ENCODE results near the gene NFE2L1. TPM values are rescaled to one million over a fixed set of nuclear protein-coding genes. Genes with fewer than 3 reads are reported as not detected.
A peak's percentile ranks its signal among the peaks of the same experiment; 100 is the strongest.

Gene NFE2L1
- total and polyA plus RNA-seq, 8 donors: 92.1 to 173 (median 115) TPM

- Histone ChIP-seq H3K27me3 (no peaks in the 10 kb centered on the region), H3K36me3 (peaks cover 0 to 55% of the 10 kb centered on the region in 2 donors), H3K4me1 (peaks cover 44 to 81% of the 10 kb centered on the region in 2 donors), H3K4me3 (peak overlapping the region in 1 of 2 donors; percentile 82), H3K9me3 (no peaks in the 10 kb centered on the region), H3K27ac (peak overlapping the region; percentile 95 to 98)
- peak in 2 of 4 donors; percentile 74 to 88 for DNase-seq
- intact Hi-C loops (cut with DNase I): no loop called here
- no peak for TF ChIP-seq CTCF (IDR thresholded peaks at IDR 0.05)
- no peak for ATAC-seq
These were observed 3.7 kb downstream of the NFE2L1 start for GRCh38 chr17:48051706-48052486.

GRCh38 chr17:48052956-48053757, 5.0 kb downstream of the NFE2L1 start:
- peak overlapping the region; percentile 95 to 98 for H3K27ac ChIP-seq
- peaks cover 0 to 67% of the 10 kb centered on the region in 2 donors for H3K36me3 ChIP-seq
- intact Hi-C loops (cut with DNase I): no loop called here
- H3K9me3 ChIP-seq: no peaks in the 10 kb centered on the region
- no peak for TF ChIP-seq CTCF (IDR thresholded peaks at IDR 0.05)
- H3K4me3 ChIP-seq: peak overlapping the region in 1 of 2 donors; percentile 16
- DNase-seq: peak in 2 of 4 donors; percentile 55 to 59
- no peak for ATAC-seq
- peaks cover 44 to 77% of the 10 kb centered on the region in 2 donors for H3K4me1 ChIP-seq
- no peaks in the 10 kb centered on the region for H3K27me3 ChIP-seq

GRCh38 chr17:48053758-48054237, 5.6 kb downstream of the NFE2L1 start:
- DNase-seq (no peak), ATAC-seq (no peak)
- peaks cover 0 to 74% of the 10 kb centered on the region in 2 donors for H3K36me3 ChIP-seq
- peaks cover 44 to 76% of the 10 kb centered on the region in 2 donors for H3K4me1 ChIP-seq
- TF ChIP-seq CTCF (IDR thresholded peaks at IDR 0.05): no peak
- intact Hi-C loops (cut with DNase I): no loop called here
- peak overlapping the region in 1 of 2 donors; percentile 16 for H3K4me3 ChIP-seq
- H3K27me3 ChIP-seq: no peaks in the 10 kb centered on the region
- no peaks in the 10 kb centered on the region for H3K9me3 ChIP-seq
- H3K27ac ChIP-seq: peak overlapping the region; percentile 4 to 95

GRCh38 chr17:48054238-48055185, 6.4 kb downstream of the NFE2L1 start:
- no peaks in the 10 kb centered on the region for H3K27me3 ChIP-seq
- ATAC-seq: peak; percentile 58
- peaks cover 40 to 69% of the 10 kb centered on the region in 2 donors for H3K4me1 ChIP-seq
- DNase-seq: peak; percentile 56 to 84 (median 78)
- no peak for TF ChIP-seq CTCF (IDR thresholded peaks at IDR 0.05)
- intact Hi-C loops (cut with DNase I): no loop called here
- H3K27ac ChIP-seq: peak overlapping the region; percentile 4 to 95
- H3K36me3 ChIP-seq: peaks cover 0 to 81% of the 10 kb centered on the region in 2 donors
- H3K4me3 ChIP-seq: peak overlapping the region in 1 of 2 donors; percentile 7
- no peaks in the 10 kb centered on the region for H3K9me3 ChIP-seq

Measured in left lung (tissue), 10 donors.